HG03442 (cell line): ENCODE measurements around the gene STARD6.
"Not testable (repeated sequence)": the region's sequence is repeated elsewhere in the genome, so short reads cannot be mapped to it uniquely, and the experiment has no call there.

Source experiments
- ATAC-seq: cut with Tn5 transposase; IDR thresholded peaks from one replicate; pipeline ENCODE4 v1.9.1; 2021; ENCODE audit warnings: mild to moderate bottlenecking, moderate library complexity; ENCODE audit not compliant: unreplicated experiment

Gene STARD6

GRCh38 chr18:54338230-54338629, 19.4 kb downstream of the STARD6 start:
- no peak for ATAC-seq

GRCh38 chr18:54335638-54336173, 22.0 kb downstream of the STARD6 start:
- no peak for ATAC-seq

- no peak for ATAC-seq
Measured at GRCh38 chr18:54330768-54331548, 26.7 kb downstream of the STARD6 start.

GRCh38 chr18:54329787-54330186, 27.9 kb downstream of the STARD6 start:
- ATAC-seq: no peak

- ATAC-seq: no peak
Measured at GRCh38 chr18:54327818-54328217, 29.8 kb downstream of the STARD6 start.

GRCh38 chr18:54323970-54324369, 33.7 kb downstream of the STARD6 start:
- ATAC-seq: no peak

- ATAC-seq: no peak
Measured at GRCh38 chr18:54323561-54323960, 34.1 kb downstream of the STARD6 start.

- ATAC-seq: no peak
Measured at GRCh38 chr18:54316071-54316820, 41.4 kb downstream of the STARD6 start.

GRCh38 chr18:54309564-54309963, 48.1 kb downstream of the STARD6 start:
- not testable (repeated sequence) for ATAC-seq

GRCh38 chr18:54303408-54303807, 54.2 kb downstream of the STARD6 start:
- ATAC-seq: no peak

- not testable (repeated sequence) for ATAC-seq
Measured at GRCh38 chr18:54298991-54299390, 58.7 kb downstream of the STARD6 start.

GRCh38 chr18:54296062-54296461, 61.6 kb downstream of the STARD6 start:
- ATAC-seq: no peak

GRCh38 chr18:54294274-54294673, 63.4 kb downstream of the STARD6 start:
- ATAC-seq: no peak

- peak; percentile 100 for ATAC-seq
Measured at GRCh38 chr18:54284981-54285785, 72.5 kb downstream of the STARD6 start.

GRCh38 chr18:54284535-54284934, 73.1 kb downstream of the STARD6 start:
- peak; percentile 18 for ATAC-seq

GRCh38 chr18:54280220-54280569, 77.5 kb downstream of the STARD6 start:
- no peak for ATAC-seq

- ATAC-seq: no peak
Measured at GRCh38 chr18:54279477-54280219, 78.0 kb downstream of the STARD6 start.

GRCh38 chr18:54278615-54279014, 79.0 kb downstream of the STARD6 start:
- ATAC-seq: no peak

- no peak for ATAC-seq
Measured at GRCh38 chr18:54277899-54278298, 79.8 kb downstream of the STARD6 start.
